ENCODE data around the gene INPP4B.

GRCh38 chr4:142671516-142671915, 174.6 kb downstream of the INPP4B start:
- no peak for TF ChIP-seq CTCF (IDR thresholded peaks at IDR 0.05)
- TF ChIP-seq POLR2A (IDR thresholded peaks at IDR 0.05) = no peak

Measured in uterus (tissue), 2 donors.